GM03348 (cell line): ENCODE data around the gene RNF169.
A peak's percentile ranks its signal among the peaks of the same experiment; 100 is the strongest.
"Not testable (repeated sequence)": the region's sequence is repeated elsewhere in the genome, so short reads cannot be mapped to it uniquely, and the experiment has no call there.

Source experiments
- DNase-seq: peaks from one replicate; pipeline ENCODE4 v3.0.0; 2012; ENCODE audit warnings: low spot score

Gene RNF169

DNA sequence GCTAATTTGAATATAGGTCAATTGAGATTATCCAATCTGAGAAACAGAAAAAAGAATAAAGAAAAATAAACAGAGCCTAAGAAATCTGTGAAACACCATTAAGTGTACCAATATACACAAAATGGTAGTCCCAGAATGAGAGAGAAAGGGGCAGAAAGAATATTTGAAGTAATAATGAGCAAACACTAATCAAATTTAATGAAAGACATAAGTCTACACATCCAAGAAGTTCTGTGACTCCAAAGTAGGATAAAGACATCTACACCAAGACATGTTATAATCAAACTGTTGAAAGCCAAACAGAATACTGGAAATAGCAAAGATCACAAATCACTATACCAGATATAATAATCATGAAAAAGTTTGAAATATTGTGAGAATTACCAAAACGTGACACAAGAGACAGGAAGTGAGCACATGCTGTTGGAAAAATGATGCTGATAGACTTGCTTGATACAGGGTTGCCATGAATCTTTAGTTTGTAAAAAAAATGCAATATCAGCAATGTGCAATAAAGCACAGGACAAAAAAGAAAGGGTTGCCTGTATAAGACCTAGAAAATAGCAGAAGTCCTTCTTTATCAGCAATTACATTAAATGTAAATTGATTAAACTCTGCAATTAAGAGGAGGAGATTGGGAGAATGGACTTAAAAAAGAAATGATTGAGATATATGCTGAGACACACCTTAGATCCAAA, 75.8 kb downstream of the RNF169 start:
- DNase-seq = no peak

DNA sequence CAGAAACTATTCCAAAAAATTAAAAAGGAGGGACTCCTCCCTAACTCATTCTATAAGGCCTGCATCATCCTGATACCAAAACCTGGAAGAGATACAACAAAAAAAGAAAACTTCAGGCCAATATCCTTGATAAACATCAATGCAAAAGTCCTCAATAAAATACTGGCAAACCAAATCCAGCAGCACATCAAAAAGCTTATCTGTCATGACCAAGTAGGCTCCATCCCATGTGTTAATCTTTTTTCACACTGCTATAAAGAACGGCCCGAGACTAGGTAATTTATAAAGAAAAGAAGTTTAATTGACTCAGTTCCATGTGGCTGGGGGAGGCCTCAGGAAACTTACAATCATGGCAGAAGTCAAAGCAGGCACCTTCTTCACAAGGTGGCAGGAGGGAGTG, 76.9 kb downstream of the RNF169 start:
- DNase-seq = not testable (repeated sequence)

DNA sequence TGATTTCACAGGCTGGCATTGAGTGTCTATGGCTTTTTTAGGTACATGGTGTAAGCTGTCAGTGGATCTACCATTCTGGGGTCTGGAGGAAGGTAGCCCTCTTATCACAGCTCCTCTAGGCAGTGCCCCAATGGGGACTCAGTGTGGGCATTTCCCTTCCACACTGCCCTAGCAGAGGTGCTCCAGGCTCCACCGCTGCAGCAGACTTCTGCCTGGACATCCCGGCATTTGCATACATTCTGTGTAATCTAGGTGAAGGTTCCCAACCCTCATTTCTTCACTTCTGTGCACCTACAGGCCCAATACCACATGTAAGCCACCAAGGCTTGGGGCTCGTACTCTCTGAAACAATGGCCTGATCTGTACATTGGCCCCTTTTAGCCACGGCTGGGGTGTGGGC, 78.3 kb downstream of the RNF169 start:
- no peak for DNase-seq

DNA sequence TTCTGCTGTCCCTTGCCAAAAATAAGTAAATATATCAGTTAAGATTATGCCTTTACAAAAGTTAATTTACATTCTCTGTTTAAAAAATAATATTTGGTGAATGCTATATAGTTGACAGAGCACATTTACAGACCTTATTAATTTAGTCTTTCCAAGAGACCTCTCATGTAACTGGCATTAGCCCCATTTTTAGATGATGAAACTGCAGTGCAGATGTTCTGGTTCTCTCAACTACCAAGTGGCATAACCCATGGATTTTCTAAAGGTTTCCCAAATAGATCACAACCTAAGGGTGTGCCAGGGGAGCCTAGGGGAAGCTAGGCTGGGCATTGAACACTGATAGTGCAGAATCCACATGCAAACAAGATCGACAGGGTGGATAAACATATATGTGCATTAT, 88.5 kb downstream of the RNF169 start:
- no peak for DNase-seq

DNA sequence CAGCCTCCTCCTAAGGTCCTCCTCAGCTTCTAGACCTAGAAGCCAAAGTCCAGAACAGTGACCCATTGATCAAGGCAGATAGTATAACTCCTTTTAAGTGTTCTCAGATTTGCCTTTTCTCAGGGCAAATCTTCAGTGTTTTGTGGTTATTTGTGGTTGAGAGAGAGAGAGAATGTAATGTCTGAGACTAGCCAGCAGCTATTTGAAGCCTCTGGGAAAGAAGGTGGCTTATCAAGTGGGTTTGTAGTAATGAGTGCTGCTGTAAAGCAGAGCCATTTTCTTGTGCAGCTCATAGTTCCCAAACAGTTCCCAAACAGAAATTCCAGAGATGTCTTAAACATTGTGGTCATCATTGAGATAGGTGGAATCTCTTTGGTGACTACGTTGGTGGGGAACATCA, 89.5 kb downstream of the RNF169 start:
- DNase-seq = no peak

DNA sequence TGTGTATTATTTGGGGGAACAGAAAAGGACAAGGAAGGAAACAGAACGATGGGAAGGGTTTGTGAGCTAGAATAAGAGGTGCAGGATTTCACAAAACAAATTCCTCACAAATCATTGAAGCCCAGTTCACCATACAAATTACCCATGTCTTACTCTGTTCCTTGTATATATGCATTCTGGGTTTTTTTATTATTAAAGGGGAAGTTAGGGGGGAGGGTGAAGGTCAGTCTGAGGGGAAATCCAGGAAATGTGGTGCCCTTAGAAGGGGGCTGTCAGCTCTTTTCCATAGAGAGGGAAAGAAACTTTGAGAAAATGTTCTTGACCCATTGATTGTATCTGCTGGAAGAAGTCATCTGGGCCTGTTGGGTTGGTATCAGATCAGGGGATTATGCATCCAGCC, 90.8 kb downstream of the RNF169 start:
- no peak for DNase-seq

DNA sequence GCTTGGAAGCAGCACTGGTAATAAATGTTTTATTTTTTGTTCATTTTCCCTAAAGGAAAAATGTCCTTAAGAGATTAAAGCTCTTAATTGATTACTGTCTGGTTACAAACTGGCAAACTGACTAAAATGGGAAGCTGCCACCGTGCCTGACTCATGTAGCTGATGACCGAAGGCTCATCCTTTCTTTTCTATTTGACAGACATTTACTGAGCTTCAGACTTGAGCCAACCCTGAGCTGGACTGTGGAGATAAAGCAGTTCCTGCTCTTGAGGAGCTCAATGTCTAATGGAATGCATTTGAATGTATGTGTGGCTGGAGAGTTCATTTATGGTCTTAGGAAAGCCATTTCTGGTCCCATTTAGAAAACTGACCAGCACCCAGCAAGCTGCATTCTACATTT, 91.3 kb downstream of the RNF169 start:
- DNase-seq = no peak

DNA sequence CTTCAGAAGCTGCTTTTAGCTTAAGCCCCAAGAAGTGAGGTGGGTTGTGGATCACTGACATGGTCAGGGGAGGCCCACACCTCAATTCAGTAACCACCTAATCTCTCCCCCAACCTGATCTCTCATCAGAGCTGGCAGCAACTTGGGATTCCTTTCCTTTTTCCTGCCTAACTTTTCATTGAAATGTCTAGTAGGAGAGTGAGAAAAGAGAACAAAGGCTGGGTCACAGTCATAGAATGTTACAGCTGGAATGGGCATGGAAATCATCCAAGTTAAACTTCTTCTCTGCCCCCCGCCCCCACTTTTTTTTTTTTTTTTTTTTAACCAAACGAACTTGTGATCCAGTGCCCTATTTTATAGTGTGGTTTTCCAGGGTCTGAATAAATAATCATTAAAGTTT, 91.8 kb downstream of the RNF169 start:
- no peak for DNase-seq

DNA sequence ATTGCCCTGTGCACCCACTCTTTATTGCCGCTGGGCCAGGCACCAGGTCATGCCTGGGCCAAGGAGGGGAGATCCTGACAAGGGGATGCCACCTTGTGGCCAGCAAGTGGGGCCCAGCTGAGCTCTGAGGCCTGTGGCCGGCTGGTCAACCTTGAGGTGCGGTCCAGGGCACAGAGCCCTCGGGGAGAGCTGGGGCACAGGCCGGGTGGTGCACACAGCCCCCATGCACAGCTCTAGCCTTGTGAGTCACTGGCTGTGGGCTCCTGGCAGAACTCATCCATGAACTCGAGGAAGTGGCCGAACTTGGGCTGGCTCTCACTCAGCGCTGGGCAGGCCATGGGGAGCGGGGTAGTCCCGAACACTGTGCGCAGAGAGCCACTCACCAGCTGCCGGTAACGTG, 94.3 kb downstream of the RNF169 start:
- DNase-seq = no peak

DNA sequence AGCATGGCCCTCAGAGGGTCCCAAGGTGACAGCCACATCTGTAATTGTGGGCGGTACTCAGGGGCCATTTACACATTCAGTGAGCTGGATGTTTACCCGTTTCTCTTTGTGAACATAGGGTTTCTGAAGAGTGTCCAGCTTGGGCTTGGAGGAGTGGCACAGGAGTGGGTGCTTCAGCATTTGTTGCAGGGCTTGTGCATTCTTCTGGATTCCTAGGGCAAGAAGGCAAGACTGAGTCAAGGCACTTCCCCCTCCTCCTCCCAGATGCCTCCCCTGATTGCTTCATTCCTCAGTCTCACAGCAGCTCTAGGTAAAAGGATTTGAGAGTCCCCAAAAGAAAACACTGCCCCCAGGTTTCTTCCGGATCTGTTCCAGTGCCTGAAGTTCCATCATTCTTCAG, 95.4 kb downstream of the RNF169 start:
- DNase-seq = no peak

DNA sequence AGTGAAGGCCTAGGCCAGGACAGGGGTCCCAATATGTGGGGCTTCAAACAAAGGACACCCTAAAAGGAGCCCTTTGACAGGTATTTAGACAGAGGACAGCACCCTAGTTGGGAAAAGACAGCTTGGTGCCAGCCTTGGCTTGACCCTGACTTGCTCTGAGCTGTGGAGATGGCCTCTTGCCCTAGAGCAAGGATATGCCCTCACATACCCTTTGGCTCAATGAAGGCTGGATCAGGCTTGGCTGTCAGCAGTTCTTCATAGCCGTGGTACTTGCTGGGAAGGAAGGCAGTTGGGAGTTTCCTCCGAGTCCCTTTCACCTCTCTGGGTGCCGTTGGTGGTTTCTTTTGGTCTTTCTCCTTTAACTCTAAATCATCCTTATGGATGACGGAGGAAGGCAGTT, 96.2 kb downstream of the RNF169 start:
- no peak for DNase-seq

DNA sequence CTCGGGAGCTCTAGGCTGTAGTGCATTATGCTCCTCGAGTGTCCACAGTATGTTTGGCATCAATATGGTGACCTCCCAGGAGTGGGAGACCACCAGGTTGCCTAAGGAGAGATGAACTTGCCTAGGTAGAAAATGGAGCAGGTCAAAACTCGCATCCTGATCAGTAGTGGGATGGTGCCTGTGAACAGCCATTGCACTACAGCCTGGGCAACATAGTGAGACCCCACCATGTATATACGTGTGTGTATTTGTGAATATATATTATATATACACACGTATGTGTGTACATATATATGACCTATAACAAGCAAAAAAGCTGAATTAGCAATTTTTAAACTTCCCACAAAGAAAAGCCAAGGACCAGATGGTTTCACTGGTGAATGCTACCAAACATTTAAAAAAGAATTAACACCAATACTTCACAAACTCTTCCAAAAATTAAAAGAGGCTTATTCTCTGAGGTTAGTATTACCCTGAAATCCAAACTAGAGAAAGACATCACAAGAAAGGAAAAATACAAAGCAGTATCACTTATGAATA, 97.4 kb downstream of the RNF169 start:
- DNase-seq = no peak

DNA sequence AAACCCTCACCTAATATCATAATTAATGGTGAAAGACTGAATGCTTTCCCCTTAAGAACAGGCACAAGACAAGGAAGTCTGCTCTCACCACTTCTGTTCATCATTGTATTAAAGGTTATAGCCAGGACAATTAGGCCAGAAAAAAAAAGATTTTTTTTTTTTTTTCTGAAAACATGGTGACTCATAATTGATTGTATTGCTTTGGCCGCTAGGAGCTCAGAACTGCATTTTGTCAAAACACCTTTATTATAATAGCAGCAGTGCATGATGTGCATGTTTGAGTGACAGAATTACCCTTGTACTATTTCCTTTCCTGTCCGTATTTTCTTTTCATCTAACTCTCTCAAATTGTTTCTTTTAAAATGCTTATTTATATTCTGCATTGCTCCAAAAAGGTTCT, 98.1 kb downstream of the RNF169 start:
- no peak for DNase-seq

DNA sequence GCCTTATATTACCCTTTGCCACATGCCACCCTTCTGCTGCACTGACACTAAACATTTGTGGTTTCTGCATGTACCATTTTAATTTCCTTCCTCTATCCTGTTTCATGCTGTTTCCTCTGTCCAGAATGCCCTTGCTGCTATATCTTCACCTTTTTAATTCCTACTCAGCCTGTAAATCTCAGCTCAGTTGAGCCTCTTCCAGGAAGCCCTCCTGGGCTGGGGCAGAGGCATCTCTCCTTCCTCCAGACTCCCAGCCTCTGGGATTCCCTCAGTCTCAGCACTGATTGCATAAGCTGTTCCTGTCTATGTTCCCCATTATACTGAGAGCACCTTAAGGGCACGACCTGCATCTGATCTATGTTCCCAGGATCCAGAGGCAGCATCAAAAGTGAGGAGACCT, 98.7 kb downstream of the RNF169 start:
- no peak for DNase-seq

DNA sequence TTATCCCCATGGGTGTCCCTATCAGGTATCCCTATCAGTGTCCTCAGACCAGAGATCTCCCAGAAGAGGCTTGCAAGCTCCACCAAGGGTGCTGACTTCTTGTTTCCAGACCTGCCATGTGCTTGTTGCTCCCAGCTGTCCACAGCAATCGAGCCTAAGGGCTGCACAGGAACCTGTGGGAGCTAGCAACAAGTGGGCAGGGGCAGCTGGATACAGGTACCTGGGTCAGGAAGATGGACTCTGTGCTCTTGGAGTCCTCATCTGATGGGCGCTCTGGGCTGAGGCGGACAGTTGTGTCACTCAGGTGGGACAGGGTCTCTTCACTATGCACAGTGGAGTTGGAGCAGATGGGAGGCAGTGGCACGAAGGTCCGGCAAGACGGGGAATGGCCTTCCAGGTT, 99.2 kb downstream of the RNF169 start:
- no peak for DNase-seq

DNA sequence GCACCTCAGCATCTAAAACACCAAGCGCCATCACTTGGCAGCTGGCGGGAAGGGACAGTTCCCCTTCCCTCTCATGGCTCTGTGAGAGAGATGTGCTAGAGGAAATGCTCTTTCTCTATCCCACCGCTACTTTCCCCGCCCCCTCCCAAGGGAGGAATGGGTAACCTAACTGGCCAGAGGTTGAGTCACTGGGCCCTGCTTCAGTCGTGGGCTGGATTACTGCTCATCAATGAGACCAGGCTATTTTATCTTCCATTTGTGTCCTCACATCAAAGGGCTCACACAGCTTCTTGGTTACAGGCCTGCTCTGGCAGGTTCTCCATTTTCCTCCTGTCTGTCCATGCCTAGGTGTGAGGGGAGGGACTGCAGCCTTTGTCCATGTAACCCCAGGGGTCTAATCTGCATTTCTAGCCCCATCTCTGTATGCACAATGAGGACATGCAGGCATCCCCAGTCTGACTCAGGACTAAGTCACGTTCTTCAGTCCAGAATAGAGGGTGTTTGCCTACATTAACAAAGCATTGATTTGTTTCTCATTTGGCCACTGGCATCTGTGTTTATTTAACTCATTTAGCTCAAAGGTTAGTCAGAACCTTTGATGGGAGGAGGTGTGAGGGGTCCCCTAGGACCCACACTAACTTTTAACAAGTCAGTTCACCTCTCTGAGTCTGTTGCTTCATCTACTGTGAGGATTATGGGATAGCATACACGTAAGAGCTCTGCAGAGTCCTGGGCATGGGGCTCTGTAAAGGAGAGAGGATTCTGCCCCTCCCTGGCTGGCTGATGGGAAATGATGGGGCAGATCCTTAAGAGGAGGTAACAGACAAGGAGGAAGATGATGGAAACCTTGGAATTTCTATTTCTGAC, 101.1 kb downstream of the RNF169 start:
- peak; percentile 78 for DNase-seq

DNA sequence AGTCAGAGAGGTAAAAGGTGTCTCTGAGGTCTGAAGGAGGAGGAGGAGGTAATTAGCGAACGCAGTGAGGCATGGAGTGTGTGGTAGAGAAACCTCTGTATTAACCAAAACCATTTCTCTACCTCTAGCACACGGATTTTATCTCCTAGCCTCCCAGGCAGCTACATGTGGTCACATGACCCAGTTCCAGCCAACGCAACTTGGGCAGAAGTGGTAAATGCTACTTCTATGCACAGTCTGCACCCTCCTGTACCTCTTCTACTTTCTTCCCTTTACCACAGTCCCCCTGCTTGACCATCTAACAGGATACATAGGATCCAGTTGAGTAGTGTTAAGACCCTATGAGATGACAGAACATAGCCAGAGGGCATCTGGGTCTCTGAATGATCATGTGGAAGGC, 104.6 kb downstream of the RNF169 start:
- no peak for DNase-seq

DNA sequence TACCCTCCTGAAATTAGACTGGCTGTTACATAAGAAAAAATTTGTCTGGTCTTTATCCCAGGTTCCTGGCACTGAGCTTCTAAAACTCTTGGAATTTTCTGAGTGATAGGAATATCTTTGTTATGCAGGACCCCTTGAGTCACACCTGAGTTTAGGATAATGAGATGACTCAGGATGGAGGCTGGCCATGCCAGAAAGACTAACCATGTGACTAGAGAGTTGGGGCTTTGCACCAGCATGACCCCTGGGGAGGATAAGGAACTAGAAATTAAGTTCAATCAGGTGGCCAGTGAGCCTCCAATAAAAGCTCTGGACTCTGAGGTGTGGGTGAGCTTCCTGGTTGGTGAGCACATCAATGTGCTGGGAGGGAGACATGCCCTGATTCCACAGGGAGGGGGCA, 112.1 kb downstream of the RNF169 start:
- no peak for DNase-seq

DNA sequence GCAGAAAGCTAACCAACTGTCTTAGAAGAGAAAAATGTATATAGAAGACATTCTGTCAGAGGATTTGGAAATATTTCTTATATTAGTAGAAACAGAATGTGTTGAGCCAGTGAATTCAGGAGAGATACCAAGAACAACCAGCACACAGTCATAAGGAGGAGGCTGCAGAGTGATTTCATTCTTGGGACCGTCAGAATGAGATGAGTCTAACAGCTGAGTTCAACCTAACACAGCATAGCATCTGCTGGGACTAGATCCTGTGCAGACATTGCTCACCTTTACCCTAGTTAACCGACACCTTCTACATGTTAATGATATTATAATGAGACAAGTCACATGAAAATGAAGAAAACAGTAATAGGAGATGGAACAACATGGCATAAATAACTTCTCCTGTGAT, 114.8 kb downstream of the RNF169 start:
- no peak for DNase-seq

DNA sequence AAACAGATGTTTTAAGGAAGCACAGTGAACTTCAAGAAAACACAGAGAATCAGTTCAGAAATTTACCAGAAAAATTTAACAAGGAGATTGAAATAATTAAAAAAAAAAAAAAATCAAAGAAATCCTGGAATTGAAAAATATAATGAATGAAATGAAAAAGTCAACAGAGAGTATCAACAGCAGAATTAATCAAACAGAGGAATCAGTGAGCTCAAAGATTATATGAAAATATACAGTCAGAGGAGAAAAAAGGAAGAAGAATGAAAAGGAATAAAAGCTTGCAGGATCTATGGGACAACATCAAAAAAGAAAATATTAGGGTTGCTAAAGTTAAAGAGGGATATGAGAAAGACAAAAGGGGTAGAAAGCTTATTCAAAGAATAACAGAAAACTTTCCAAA, 117.9 kb downstream of the RNF169 start:
- DNase-seq = no peak

DNA sequence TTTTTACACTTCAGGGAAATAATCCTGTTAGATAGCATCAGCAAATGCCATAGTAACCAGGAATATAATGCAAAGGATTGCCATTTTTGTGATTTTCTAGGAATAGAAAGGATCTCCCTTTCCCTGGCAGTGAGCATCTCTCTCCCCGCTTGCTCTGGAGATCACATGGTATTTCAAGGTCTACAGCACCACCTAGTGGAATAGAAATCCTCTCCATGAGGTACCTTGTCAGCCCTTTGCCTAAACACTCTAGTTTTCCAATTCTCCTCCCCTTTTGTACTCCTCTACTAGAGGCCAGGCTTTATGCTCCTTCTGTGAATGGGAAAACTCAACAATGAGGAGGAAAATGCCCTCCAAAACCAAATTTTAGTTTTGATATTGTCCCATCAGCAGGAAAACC, 121.8 kb downstream of the RNF169 start:
- DNase-seq = no peak

DNA sequence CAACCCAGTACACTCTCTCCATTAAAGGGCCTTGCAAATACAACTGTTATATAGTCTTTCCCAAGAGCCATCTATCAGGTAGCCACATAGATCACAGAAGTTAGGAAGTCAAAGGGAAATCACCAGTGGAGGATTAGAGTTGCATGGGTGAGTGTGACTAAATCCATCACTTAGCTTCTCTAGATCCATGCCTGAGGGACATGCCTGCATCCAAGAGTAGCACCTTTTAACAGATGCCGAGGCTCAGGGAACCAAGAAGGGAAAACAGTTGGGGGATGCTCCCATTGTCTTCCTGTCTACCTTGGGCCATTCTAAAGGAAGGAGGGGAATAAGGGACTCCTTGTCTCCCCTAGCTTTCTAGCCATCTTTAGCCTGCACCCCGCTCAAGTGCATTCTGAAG, 122.4 kb downstream of the RNF169 start:
- no peak for DNase-seq

DNA sequence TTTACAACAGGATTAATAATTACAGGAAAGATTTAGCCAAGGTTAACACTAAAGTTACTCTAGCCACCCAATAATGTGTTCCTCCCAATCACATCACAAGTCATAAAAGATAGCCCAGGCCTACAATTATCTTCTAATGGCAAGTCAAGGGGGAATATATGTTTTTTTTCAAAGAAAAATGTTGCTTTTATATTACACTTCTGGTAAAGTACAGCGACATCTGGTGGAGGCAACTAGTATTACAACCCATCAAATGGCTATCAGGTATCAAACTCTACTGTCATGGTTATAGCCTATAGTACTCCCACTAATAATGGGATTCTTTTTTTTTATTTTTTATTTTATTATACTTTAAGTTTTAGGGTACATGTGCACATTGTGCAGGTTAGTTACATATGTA, 128.5 kb downstream of the RNF169 start:
- DNase-seq = no peak
